Fibroblast of skin of back (primary cell): ENCODE results near the gene HTRA1.

Experiments
- DNase-seq: peaks from one replicate; pipeline ENCODE4 v3.0.0-alpha.2; 2013

HTRA1 gene

GRCh38 chr10:122559228-122559627 lies 97.9 kb downstream of the HTRA1 start:
- DNase-seq, result no peak

- no peak for DNase-seq
Observed at GRCh38 chr10:122560279-122560804, 99.0 kb downstream of the HTRA1 start, which contains the start of gene DMBT1. Gene DMBT1 (plus strand): TSS chr10:122560754. CDS start chr10:122560771, 17 bp downstream.

DNA sequence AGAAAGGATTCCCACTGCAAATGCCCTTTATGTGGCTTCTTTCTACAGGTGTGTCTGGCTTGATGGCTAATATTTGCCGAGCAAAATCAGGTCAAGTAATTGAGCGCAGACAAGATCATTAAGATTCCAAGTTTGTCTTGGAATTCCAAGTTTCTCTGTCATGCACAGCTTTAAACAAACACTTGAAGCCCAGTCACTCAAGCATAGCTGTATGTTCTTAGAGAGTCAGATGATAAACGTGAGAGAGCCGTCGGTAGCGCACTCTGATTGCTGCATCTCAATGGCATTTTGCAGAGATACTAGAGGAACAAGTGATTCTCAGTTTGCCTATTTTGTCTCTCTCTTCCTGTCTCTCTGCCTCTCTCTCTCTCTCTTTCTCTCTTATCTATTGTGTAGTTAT lies 99.9 kb downstream of the HTRA1 start:
- DNase-seq, result peak; percentile 44

DNA sequence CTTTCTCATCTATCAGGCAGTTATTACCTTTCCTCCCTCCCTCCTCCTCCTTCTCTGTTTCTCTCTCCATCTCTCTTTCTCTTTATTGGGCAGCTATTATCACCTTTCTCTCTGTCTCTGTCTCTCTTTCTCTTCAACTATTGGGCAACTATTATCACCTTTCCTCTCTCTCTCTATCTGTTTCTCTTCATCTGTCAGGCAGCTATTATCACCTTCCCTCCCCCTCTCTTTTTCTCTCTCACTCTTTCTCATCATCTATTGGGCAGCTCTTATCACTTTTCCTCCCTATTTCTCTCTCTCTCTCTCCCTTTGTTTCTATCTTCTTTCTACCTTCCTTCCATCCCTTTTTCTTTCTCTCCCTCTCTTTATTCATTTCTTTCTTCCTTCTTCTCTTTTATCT lies 100.4 kb downstream of the HTRA1 start:
- no peak for DNase-seq
